NAMALWA (cell line): Measurements from ENCODE around the gene TRIP11.

Experiments
- DNase-seq: peaks from one replicate; pipeline ENCODE4 v3.0.0-alpha.2; 2015; ENCODE audit warnings: low spot score

The TRIP11 gene

DNA sequence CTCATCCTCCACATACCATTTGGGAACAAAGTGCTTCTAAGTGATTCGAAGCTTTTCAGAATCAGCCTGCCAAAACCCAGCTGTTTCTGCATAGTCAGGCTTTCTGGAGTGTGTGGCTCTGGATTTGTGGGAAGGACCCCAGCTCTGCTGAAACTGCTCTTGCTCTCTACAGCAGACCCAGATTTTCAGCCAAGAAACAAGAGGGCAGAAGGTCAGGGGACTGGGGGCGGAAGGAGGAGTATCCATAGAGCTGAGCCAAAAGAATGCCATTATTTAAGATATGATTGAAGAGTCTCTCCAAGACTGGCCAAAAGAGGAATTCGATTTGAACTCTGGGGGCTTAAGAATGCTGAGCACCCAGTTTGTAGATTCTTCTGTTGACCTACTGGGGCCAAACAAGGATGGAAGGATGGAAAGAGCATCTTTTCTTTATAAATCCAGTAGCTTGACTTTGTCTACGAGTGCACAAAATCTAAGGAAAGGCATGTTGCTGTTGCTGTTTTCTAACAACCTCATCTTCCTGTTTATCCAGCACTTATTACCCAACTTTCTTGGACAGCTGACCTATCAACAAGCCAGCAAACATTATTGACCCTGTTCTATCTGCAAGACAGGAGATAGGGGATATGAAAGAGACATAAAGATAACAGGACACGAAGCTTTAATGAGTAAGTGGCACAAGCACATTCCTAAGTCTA is 121.5 kb downstream of the TRIP11 start:
- DNase-seq: no peak
